ENCODE data around the gene PCYT2. TPM values are rescaled to one million over a fixed set of nuclear protein-coding genes. Genes with fewer than 3 reads are reported as not detected.
A peak's percentile ranks its signal among the peaks of the same experiment; 100 is the strongest.

The PCYT2 gene
- total and polyA plus RNA-seq, 9 of the 15 experiments (the other 6 are each of a cell fraction or from before 2014, with no cell fraction given): 0.92 to 134 (median 82.5) TPM

DNA sequence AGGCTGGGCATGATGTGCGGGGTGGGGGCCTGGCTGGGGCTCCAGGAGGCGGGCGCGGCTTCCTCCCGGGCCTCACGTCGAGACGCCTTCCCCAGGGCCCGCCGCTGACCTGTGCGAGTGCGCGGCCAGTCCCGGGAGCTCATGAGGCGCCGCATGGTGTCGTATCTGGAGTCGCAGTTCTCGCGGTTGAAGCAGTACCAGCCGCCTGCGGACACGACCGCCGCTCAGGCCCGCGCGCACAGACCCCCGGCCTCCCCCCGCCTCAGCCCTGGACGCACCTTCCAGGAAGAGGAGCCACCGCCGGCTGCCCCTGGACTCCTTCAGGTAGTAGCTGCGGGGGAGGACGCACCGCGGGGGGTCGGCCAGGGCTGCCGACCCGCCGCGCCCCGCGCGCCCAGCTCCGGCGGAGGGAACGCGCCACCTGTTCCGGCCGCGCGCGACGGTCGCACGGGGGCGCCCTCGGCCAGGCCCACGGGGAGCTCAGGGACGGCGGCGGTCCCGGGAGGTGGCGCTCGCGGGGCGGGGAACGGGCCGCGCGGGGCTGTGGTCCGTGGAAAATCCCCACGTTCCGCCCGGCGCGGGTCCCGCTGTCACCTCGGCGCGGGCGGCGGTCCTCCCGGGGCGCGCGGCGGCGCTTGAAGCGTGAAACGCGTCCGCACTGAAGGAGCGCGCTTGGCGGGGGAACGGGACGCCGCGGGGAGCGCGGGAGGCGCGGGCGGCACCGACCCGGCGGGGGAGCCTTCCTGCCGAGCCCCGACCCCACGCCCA lies 48.3 kb upstream of the PCYT2 start (continued):
- no peak for TF ChIP-seq ZNF589 (CRISPR knock-in tag; IDR thresholded peaks at IDR 0.05; ENCODE audit: low read depth)
- no peak for TF ChIP-seq ZFP1 (CRISPR knock-in tag; IDR thresholded peaks at IDR 0.05)
- no peak for TF ChIP-seq XRCC5 (IDR thresholded peaks at IDR 0.05; ENCODE audit: low read depth, low read length)
- no peak for TF ChIP-seq BHLHE40 (IDR thresholded peaks at IDR 0.05; ENCODE audit: low read length)
- TF ChIP-seq RBM25 (IDR thresholded peaks at IDR 0.05; ENCODE audit: low read depth, low read length, severe bottlenecking): no peak
- TF ChIP-seq PHTF2 (CRISPR knock-in tag; IDR thresholded peaks at IDR 0.05): no peak
- peak; percentile 28 for TF ChIP-seq FIP1L1 (IDR thresholded peaks at IDR 0.05; ENCODE audit: low read depth, low read length, poor library complexity, severe bottlenecking)
- no peak for TF ChIP-seq HDGF (IDR thresholded peaks at IDR 0.05)
- TF ChIP-seq RB1 (IDR thresholded peaks at IDR 0.05; ENCODE audit: low read depth): peak; percentile 98
- no peak for TF ChIP-seq NR2C1 (IDR thresholded peaks at IDR 0.05)
- TF ChIP-seq NR2C1 (tag; IDR thresholded peaks at IDR 0.05): no peak
- TF ChIP-seq, protein P1, sequence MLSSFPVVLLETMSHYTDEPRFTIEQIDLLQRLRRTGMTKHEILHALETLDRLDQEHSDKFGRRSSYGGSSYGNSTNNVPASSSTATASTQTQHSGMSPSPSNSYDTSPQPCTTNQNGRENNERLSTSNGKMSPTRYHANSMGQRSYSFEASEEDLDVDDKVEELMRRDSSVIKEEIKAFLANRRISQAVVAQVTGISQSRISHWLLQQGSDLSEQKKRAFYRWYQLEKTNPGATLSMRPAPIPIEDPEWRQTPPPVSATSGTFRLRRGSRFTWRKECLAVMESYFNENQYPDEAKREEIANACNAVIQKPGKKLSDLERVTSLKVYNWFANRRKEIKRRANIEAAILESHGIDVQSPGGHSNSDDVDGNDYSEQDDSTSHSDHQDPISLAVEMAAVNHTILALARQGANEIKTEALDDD (IDR thresholded peaks at IDR 0.05): no peak
- TF ChIP-seq ZBED1 (IDR thresholded peaks at IDR 0.05): no peak
- no peak for TF ChIP-seq ZNF175 (CRISPR knock-in tag; IDR thresholded peaks at IDR 0.05; ENCODE audit: low read depth)
- TF ChIP-seq, protein P2, sequence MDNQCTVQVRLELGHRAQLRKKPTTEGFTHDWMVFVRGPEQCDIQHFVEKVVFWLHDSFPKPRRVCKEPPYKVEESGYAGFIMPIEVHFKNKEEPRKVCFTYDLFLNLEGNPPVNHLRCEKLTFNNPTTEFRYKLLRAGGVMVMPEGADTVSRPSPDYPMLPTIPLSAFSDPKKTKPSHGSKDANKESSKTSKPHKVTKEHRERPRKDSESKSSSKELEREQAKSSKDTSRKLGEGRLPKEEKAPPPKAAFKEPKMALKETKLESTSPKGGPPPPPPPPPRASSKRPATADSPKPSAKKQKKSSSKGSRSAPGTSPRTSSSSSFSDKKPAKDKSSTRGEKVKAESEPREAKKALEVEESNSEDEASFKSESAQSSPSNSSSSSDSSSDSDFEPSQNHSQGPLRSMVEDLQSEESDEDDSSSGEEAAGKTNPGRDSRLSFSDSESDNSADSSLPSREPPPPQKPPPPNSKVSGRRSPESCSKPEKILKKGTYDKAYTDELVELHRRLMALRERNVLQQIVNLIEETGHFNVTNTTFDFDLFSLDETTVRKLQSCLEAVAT (IDR thresholded peaks at IDR 0.05): no peak
- TF ChIP-seq, protein P3, sequence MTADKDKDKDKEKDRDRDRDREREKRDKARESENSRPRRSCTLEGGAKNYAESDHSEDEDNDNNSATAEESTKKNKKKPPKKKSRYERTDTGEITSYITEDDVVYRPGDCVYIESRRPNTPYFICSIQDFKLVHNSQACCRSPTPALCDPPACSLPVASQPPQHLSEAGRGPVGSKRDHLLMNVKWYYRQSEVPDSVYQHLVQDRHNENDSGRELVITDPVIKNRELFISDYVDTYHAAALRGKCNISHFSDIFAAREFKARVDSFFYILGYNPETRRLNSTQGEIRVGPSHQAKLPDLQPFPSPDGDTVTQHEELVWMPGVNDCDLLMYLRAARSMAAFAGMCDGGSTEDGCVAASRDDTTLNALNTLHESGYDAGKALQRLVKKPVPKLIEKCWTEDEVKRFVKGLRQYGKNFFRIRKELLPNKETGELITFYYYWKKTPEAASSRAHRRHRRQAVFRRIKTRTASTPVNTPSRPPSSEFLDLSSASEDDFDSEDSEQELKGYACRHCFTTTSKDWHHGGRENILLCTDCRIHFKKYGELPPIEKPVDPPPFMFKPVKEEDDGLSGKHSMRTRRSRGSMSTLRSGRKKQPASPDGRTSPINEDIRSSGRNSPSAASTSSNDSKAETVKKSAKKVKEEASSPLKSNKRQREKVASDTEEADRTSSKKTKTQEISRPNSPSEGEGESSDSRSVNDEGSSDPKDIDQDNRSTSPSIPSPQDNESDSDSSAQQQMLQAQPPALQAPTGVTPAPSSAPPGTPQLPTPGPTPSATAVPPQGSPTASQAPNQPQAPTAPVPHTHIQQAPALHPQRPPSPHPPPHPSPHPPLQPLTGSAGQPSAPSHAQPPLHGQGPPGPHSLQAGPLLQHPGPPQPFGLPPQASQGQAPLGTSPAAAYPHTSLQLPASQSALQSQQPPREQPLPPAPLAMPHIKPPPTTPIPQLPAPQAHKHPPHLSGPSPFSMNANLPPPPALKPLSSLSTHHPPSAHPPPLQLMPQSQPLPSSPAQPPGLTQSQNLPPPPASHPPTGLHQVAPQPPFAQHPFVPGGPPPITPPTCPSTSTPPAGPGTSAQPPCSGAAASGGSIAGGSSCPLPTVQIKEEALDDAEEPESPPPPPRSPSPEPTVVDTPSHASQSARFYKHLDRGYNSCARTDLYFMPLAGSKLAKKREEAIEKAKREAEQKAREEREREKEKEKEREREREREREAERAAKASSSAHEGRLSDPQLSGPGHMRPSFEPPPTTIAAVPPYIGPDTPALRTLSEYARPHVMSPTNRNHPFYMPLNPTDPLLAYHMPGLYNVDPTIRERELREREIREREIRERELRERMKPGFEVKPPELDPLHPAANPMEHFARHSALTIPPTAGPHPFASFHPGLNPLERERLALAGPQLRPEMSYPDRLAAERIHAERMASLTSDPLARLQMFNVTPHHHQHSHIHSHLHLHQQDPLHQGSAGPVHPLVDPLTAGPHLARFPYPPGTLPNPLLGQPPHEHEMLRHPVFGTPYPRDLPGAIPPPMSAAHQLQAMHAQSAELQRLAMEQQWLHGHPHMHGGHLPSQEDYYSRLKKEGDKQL (CRISPR knock-in tag; IDR thresholded peaks at IDR 0.05; ENCODE audit: borderline replicate concordance): no peak
- no peak for TF ChIP-seq CREM (IDR thresholded peaks at IDR 0.05; ENCODE audit: low read depth)
- TF ChIP-seq TCF7L2 (IDR thresholded peaks at IDR 0.05; ENCODE audit: low read depth, low read length): no peak
- TF ChIP-seq EZH2 (IDR thresholded peaks at IDR 0.05; ENCODE audit: borderline replicate concordance, low read depth, low read length): no peak
- no peak for TF ChIP-seq SRSF7 (optimal IDR thresholded peaks at IDR 0.05; ENCODE audit: low read depth, low read length)
- TF ChIP-seq KLF13 (tag; IDR thresholded peaks at IDR 0.05; ENCODE audit: borderline replicate concordance, low read depth): no peak
- TF ChIP-seq CBFA2T3 (IDR thresholded peaks at IDR 0.05): no peak
- TF ChIP-seq TCF7 (IDR thresholded peaks at IDR 0.05; ENCODE audit: borderline replicate concordance): no peak
